Activated B cell treated with CpG ODN at 0.5 μM for 24 hours (primary cell): ENCODE data around the gene KSR2. TPM values are rescaled to one million over a fixed set of nuclear protein-coding genes. Genes with fewer than 3 reads are reported as not detected.

Experiments
- ATAC-seq: fragments of 200-7000 bp; cut with Tn5 transposase; one replicate; pipeline ENCODE4 v1.10.0; 2021; ENCODE audit warnings: low read depth, mild to moderate bottlenecking, moderate library complexity
- CTCF ChIA-PET: fragments of 350-600 bp; sonication (Branson Sonifier 250); formaldehyde crosslinking; loops from one replicate; lab custom pipeline; 2021; ENCODE audit warnings: antibody characterized with exemption; lab: Charles Lee
- POLR2A ChIA-PET: fragments of 350-600 bp; sonication (Branson Sonifier 250); formaldehyde crosslinking; loops from one replicate; lab custom pipeline; 2021; ENCODE audit warnings: antibody characterized with exemption; lab: Charles Lee
- DNase-seq: peaks from one replicate; pipeline ENCODE4 v3.0.0; 2022
- H3K27ac Mint-ChIP-seq: one replicate; pipeline ENCODE4 v1.8.0; 2020; ENCODE audit warnings: mixed read lengths
- H3K27me3 Mint-ChIP-seq: one replicate; pipeline ENCODE4 v1.8.0; 2021; ENCODE audit warnings: mixed read lengths
- H3K36me3 Mint-ChIP-seq: one replicate; pipeline ENCODE4 v1.8.0; 2021; ENCODE audit warnings: low read depth, mixed read lengths
- H3K4me1 Mint-ChIP-seq: one replicate; pipeline ENCODE4 v1.8.0; 2021; ENCODE audit warnings: mixed read lengths
- H3K4me3 Mint-ChIP-seq: one replicate; pipeline ENCODE4 v1.8.0; 2020; ENCODE audit warnings: mild to moderate bottlenecking, mixed read lengths
- H3K9me3 Mint-ChIP-seq: one replicate; pipeline ENCODE4 v1.8.0; 2020; ENCODE audit warnings: mixed read lengths
- CTCF ChIP-seq: fragments of 200-600 bp; IDR thresholded peaks from one replicate; pipeline ENCODE4 v1.8.0; 2022; ENCODE audit warnings: antibody characterized with exemption, mild to moderate bottlenecking
- intact Hi-C: fragments of 100-400 bp; cut with micrococcal nuclease; formaldehyde crosslinking; loops from one replicate; pipeline ENCODE4 v1.15.1; 2024
- total RNA-seq: library from RNA; stranded (reverse); gene quantifications from 2 replicates; pipeline ENCODE4 v1.2.3, GENCODE V29; 2022

The KSR2 gene
- total RNA-seq, 1 donor from 2014 or later, result not detected

GRCh38 chr12:117827660-117828059 lies 141.1 kb downstream of the KSR2 start:
- H3K36me3 Mint-ChIP-seq, result no peaks in the 10 kb centered on the region
- peaks cover 10% of the 10 kb centered on the region for H3K9me3 Mint-ChIP-seq
- no peak for TF ChIP-seq CTCF
- ChIA-PET CTCF (no interaction called here), POLR2A (no interaction called here)
- no peaks in the 10 kb centered on the region for H3K27me3 Mint-ChIP-seq
- intact Hi-C loops, result no loop called here
- no peak for DNase-seq
- no peak for ATAC-seq
- H3K4me3 Mint-ChIP-seq, result no peak overlapping the region
- H3K27ac Mint-ChIP-seq, result no peak overlapping the region
- no peaks in the 10 kb centered on the region for H3K4me1 Mint-ChIP-seq

GRCh38 chr12:117825827-117826226 lies 143.0 kb downstream of the KSR2 start:
- H3K9me3 Mint-ChIP-seq, result peaks cover 10% of the 10 kb centered on the region
- H3K27ac Mint-ChIP-seq, result no peak overlapping the region
- peaks cover 3% of the 10 kb centered on the region for H3K27me3 Mint-ChIP-seq
- intact Hi-C loops, result no loop called here
- ChIA-PET CTCF (no interaction called here), POLR2A (interaction anchor here (0.7 kb wide), 1 partner anchor 1142 kb away, joined by 3 read pairs; no protein-coding TSS in a partner anchor)
- TF ChIP-seq CTCF, result no peak
- ATAC-seq, result no peak
- DNase-seq, result no peak
- H3K4me3 Mint-ChIP-seq, result no peak overlapping the region
- H3K4me1 Mint-ChIP-seq, result no peaks in the 10 kb centered on the region
- no peaks in the 10 kb centered on the region for H3K36me3 Mint-ChIP-seq

GRCh38 chr12:117821480-117822175 lies 147.2 kb downstream of the KSR2 start:
- H3K36me3 Mint-ChIP-seq, result no peaks in the 10 kb centered on the region
- no peak overlapping the region for H3K27ac Mint-ChIP-seq
- no peaks in the 10 kb centered on the region for H3K4me1 Mint-ChIP-seq
- intact Hi-C loops, result no loop called here
- CTCF ChIA-PET, result no interaction called here
- ATAC-seq (no peak), DNase-seq (no peak)
- POLR2A ChIA-PET, result no interaction called here
- no peak for TF ChIP-seq CTCF
- no peak overlapping the region for H3K4me3 Mint-ChIP-seq
- H3K27me3 Mint-ChIP-seq, result peaks cover 6% of the 10 kb centered on the region
- H3K9me3 Mint-ChIP-seq, result peaks cover 2% of the 10 kb centered on the region

- no peak for ATAC-seq
- no peak overlapping the region for H3K4me3 Mint-ChIP-seq
- intact Hi-C loops, result no loop called here
- peaks cover 2% of the 10 kb centered on the region for H3K9me3 Mint-ChIP-seq
- TF ChIP-seq CTCF, result no peak
- H3K36me3 Mint-ChIP-seq, result no peaks in the 10 kb centered on the region
- peaks cover 6% of the 10 kb centered on the region for H3K27me3 Mint-ChIP-seq
- H3K27ac Mint-ChIP-seq, result no peak overlapping the region
- no peaks in the 10 kb centered on the region for H3K4me1 Mint-ChIP-seq
- DNase-seq, result no peak
- ChIA-PET POLR2A (interaction anchor here (0.7 kb wide), 1 partner anchor 38 kb away, joined by 4 read pairs; no protein-coding TSS in a partner anchor), CTCF (no interaction called here)
Observed at GRCh38 chr12:117820216-117820907, 148.4 kb downstream of the KSR2 start.

GRCh38 chr12:117819160-117819559 lies 149.6 kb downstream of the KSR2 start:
- CTCF ChIA-PET, result no interaction called here
- ATAC-seq, result no peak
- H3K4me1 Mint-ChIP-seq, result no peaks in the 10 kb centered on the region
- H3K27ac Mint-ChIP-seq, result no peak overlapping the region
- H3K36me3 Mint-ChIP-seq, result no peaks in the 10 kb centered on the region
- H3K27me3 Mint-ChIP-seq, result peaks cover 6% of the 10 kb centered on the region
- no peak for TF ChIP-seq CTCF
- POLR2A ChIA-PET, result no interaction called here
- intact Hi-C loops, result no loop called here
- peaks cover 2% of the 10 kb centered on the region for H3K9me3 Mint-ChIP-seq
- DNase-seq, result no peak
- H3K4me3 Mint-ChIP-seq, result no peak overlapping the region
